Activated CD4-positive, alpha-beta memory T cell treated with anti-CD3 and anti-CD28 coated beads, Interleukin-2, amount 10 ng/mL, durations not matched to agents 7 days and 5 days (primary cell): Measurements from ENCODE around the gene CLECL1. TPM values are rescaled to one million over a fixed set of nuclear protein-coding genes. Genes with fewer than 3 reads are reported as not detected.

Experiments
- CTCF ChIA-PET: fragments of 350-600 bp; sonication (Branson Sonifier 250); formaldehyde crosslinking; loops from one replicate; lab custom pipeline; 2021; ENCODE audit warnings: antibody characterized with exemption, inconsistent platforms; lab: Charles Lee
- POLR2A ChIA-PET: fragments of 350-600 bp; sonication (Branson Sonifier 250); formaldehyde crosslinking; loops from one replicate; lab custom pipeline; 2021; ENCODE audit warnings: antibody characterized with exemption; lab: Charles Lee
- DNase-seq: peaks from one replicate; pipeline ENCODE4 v3.0.0-alpha.2; 2020
- H3K27ac Mint-ChIP-seq: one replicate; pipeline ENCODE4 v1.8.0; 2021; ENCODE audit warnings: mild to moderate bottlenecking, mixed read lengths
- H3K27me3 Mint-ChIP-seq: one replicate; pipeline ENCODE4 v1.8.0; 2021; ENCODE audit warnings: mixed read lengths
- H3K36me3 Mint-ChIP-seq: one replicate; pipeline ENCODE4 v1.8.0; 2021; ENCODE audit warnings: low read depth, mixed read lengths
- H3K4me1 Mint-ChIP-seq: one replicate; pipeline ENCODE4 v1.8.0; 2021; ENCODE audit warnings: mixed read lengths
- H3K4me3 Mint-ChIP-seq: one replicate; pipeline ENCODE4 v1.8.0; 2021; ENCODE audit warnings: mild to moderate bottlenecking, mixed read lengths
- H3K9me3 Mint-ChIP-seq: one replicate; pipeline ENCODE4 v1.8.0; 2021; ENCODE audit warnings: mixed read lengths
- total RNA-seq, 2 experiments: library from RNA; stranded (reverse); gene quantifications; one replicate each; pipeline ENCODE4 v1.2.3, GENCODE V29; 2021

The CLECL1 gene
- total RNA-seq, 2 experiments from 2014 or later: 13.5 to 15.4 TPM

DNA sequence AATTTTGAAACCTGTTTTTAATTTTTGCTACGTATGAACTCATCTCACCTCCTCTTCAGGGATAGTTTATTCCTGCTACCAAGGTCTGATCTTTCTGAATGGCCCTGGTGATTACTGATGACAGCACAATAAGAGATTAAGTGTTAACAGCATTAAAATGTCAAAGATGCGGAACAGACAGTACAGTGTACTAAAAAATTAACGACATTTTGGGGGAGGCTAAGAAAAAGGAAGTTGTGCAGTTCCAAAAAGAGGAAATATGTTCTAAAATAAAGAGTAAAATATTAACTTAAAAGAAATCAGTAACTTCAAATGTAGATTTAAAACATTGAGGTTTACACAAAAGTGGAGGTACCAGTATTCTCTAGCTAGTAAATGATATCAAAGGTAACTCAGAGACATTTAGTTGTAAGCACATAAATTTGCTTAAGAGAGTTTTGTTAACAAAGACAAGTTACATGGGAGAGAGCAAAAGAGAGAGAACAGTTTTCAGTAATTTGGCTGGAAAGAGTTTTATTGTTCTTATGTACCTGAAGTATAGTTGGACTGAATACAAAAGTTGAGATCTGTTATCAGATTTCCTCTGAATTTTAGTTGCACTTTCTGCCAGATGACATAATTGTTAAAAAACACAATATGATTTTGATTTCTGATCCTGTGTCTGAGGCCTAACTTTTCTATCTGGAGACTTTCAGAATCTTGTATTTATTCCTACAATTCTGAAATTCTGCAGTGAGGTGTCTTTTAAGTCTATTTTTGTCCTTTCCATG lies 4.2 kb upstream of the CLECL1 start:
- Mint-ChIP-seq H3K27me3 (no peaks in the 10 kb centered on the region), H3K4me1 (peaks cover 67% of the 10 kb centered on the region)

DNA sequence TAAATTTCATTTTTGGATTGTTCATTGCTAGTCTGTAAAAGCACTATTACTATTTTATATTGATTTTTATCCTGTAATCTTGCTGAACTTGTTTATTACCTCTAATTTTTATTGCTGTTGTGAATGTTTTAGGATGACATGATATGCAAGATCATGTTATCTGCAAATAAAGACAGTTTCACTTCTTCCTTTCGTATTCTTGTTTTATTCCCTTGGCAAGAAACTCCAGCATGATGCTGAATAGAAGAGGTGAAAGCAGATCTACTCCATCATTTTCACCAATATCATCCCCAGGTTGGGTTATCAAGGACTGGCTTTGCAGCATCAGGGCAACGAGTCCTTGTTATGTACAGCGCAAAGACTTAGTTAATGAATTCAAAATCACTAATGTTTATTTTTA lies 2.7 kb upstream of the CLECL1 start:
- Mint-ChIP-seq H3K9me3 (peaks cover 11% of the 10 kb centered on the region), H3K4me3 (no peak overlapping the region), H3K36me3 (peaks cover 34% of the 10 kb centered on the region), H3K27me3 (no peaks in the 10 kb centered on the region), H3K27ac (no peak overlapping the region), H3K4me1 (peaks cover 69% of the 10 kb centered on the region)
- no peak for DNase-seq
- ChIA-PET POLR2A (interaction anchor here (0.6 to 1.5 kb wide), 4 partner anchors 20 to 88 kb away, joined by 3 to 5 read pairs (median 4); partner anchors contain the start of gene CLEC2D), CTCF (no interaction called here)

More for the DNA sequence above, 4.2 kb upstream of the CLECL1 start:
- POLR2A ChIA-PET: interaction anchor here (0.8 to 7.1 kb wide), 8 partner anchors 23 to 132 kb away, joined by 3 to 194 read pairs (median 4); partner anchors contain the start of genes CD69, CLEC2B and CLEC2D
- peak overlapping the region; percentile 48 for H3K4me3 Mint-ChIP-seq
- peak overlapping the region; percentile 84 for H3K27ac Mint-ChIP-seq
- H3K36me3 Mint-ChIP-seq: peaks cover 36% of the 10 kb centered on the region
- CTCF ChIA-PET: interaction anchor here (0.8 to 1.5 kb wide), 3 partner anchors 12 to 89 kb away, joined by 3 to 6 read pairs (median 3); no protein-coding TSS in a partner anchor
- no peak for DNase-seq
- peaks cover 13% of the 10 kb centered on the region for H3K9me3 Mint-ChIP-seq

GRCh38 chr12:9731797-9732196 lies 1.1 kb downstream of the CLECL1 start:
- H3K4me3 Mint-ChIP-seq: peak overlapping the region; percentile 92
- peaks cover 53% of the 10 kb centered on the region for H3K4me1 Mint-ChIP-seq
- peak overlapping the region; percentile 94 for H3K27ac Mint-ChIP-seq
- ChIA-PET CTCF (interaction anchor here (1.0 to 2.4 kb wide), 2 partner anchors 11 to 81 kb away, joined by 3 to 13 read pairs; no protein-coding TSS in a partner anchor), POLR2A (interaction anchor here (1.9 to 5.3 kb wide), 5 partner anchors 10 to 83 kb away, joined by 8 to 67 read pairs (median 54); partner anchors contain the start of gene CLEC2D)
- no peak for DNase-seq
- H3K36me3 Mint-ChIP-seq: peaks cover 28% of the 10 kb centered on the region
- peaks cover 3% of the 10 kb centered on the region for H3K9me3 Mint-ChIP-seq
- peaks cover 2% of the 10 kb centered on the region for H3K27me3 Mint-ChIP-seq

GRCh38 chr12:9731393-9731792 lies 1.5 kb downstream of the CLECL1 start:
- ChIA-PET POLR2A (interaction anchor here (0.9 to 5.3 kb wide), 8 partner anchors 10 to 135 kb away, joined by 3 to 67 read pairs (median 22); partner anchors contain the start of genes CD69 and CLEC2D), CTCF (interaction anchor here (1.0 kb wide), 1 partner anchor 81 kb away, joined by 3 read pairs; no protein-coding TSS in a partner anchor)
- H3K9me3 Mint-ChIP-seq: peaks cover 3% of the 10 kb centered on the region
- peak overlapping the region; percentile 94 for H3K27ac Mint-ChIP-seq
- H3K4me1 Mint-ChIP-seq: peaks cover 49% of the 10 kb centered on the region
- peak overlapping the region; percentile 92 for H3K4me3 Mint-ChIP-seq
- peaks cover 2% of the 10 kb centered on the region for H3K27me3 Mint-ChIP-seq
- DNase-seq: no peak
- H3K36me3 Mint-ChIP-seq: peaks cover 25% of the 10 kb centered on the region

DNA sequence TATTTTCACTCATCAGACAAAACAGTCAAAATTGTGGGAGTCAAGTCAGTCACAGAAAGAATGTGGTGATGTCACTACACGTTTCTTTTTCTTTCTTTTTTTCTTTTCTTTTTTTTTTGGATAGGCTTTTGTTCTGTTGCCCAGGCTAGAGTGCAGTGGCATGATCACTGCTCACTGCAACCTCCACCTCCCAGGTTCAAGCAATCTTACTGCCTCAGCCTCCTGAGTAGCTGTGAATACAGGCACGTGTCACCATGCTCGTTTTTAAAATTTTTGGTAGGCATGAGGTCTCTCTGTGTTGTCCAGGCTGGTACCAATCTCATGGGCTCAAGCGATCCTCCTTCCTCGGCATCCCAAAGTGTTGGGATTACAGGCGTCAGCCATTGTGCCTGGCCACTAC lies 2.3 kb downstream of the CLECL1 start:
- POLR2A ChIA-PET: interaction anchor here (0.8 to 5.3 kb wide), 12 partner anchors 11 to 136 kb away, joined by 3 to 67 read pairs (median 6); partner anchors contain the start of genes CD69 and CLEC2D
- H3K4me3 Mint-ChIP-seq: peak overlapping the region; percentile 92

DNA sequence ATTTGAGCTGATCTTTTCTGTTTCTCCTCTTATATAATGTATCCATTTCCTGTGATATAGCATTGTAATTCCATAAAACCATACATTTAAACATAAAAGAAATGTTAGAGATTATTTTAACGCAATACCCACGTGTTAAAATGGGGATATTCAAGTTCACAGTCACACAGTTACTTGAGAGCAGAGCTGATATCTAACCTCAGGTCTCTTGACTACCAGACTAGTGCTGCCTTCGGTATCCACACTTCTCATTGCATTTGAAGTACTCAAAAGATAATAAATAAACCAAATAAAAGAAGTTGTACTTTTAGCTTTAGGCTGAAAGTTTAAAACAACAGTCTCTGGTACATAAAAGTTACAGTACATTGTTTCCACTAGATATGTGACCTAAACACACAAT lies 2.9 kb downstream of the CLECL1 start:
- peak overlapping the region; percentile 36 for H3K4me3 Mint-ChIP-seq
- no peaks in the 10 kb centered on the region for H3K9me3 Mint-ChIP-seq
- H3K27me3 Mint-ChIP-seq: peaks cover 4% of the 10 kb centered on the region
- POLR2A ChIA-PET: interaction anchor here (0.6 to 5.3 kb wide), 16 partner anchors 12 to 84 kb away, joined by 3 to 67 read pairs (median 4); partner anchors contain the start of genes CD69 and CLEC2D
- H3K4me1 Mint-ChIP-seq: peaks cover 51% of the 10 kb centered on the region
- DNase-seq: no peak
- H3K36me3 Mint-ChIP-seq: peaks cover 25% of the 10 kb centered on the region
- CTCF ChIA-PET: interaction anchor here (0.9 to 2.0 kb wide), 4 partner anchors 13 to 95 kb away, joined by 3 to 9 read pairs (median 6); no protein-coding TSS in a partner anchor
- H3K27ac Mint-ChIP-seq: peak overlapping the region; percentile 42

More for the DNA sequence above, 2.3 kb downstream of the CLECL1 start:
- Mint-ChIP-seq H3K27me3 (peaks cover 3% of the 10 kb centered on the region), H3K9me3 (peaks cover under 1% of the 10 kb centered on the region), H3K36me3 (peaks cover 26% of the 10 kb centered on the region), H3K27ac (peak overlapping the region; percentile 64), H3K4me1 (peaks cover 48% of the 10 kb centered on the region)
- DNase-seq: no peak
- CTCF ChIA-PET: interaction anchor here (1.1 to 2.0 kb wide), 3 partner anchors 12 to 96 kb away, joined by 3 to 9 read pairs (median 6); no protein-coding TSS in a partner anchor

GRCh38 chr12:9729082-9729481 lies 3.8 kb downstream of the CLECL1 start:
- H3K4me3 Mint-ChIP-seq: no peak overlapping the region
- peak overlapping the region; percentile 42 for H3K27ac Mint-ChIP-seq
- H3K36me3 Mint-ChIP-seq: peaks cover 27% of the 10 kb centered on the region
- H3K4me1 Mint-ChIP-seq: peaks cover 54% of the 10 kb centered on the region
- ChIA-PET POLR2A (interaction anchor here (0.8 to 5.3 kb wide), 10 partner anchors 13 to 83 kb away, joined by 3 to 67 read pairs (median 12); partner anchors contain the start of genes CD69 and CLEC2D), CTCF (interaction anchor here (0.9 to 2.0 kb wide), 3 partner anchors 14 to 21 kb away, joined by 5 to 9 read pairs (median 6); no protein-coding TSS in a partner anchor)
- peaks cover 6% of the 10 kb centered on the region for H3K27me3 Mint-ChIP-seq
- peaks cover 4% of the 10 kb centered on the region for H3K9me3 Mint-ChIP-seq
- no peak for DNase-seq

- peaks cover 49% of the 10 kb centered on the region for H3K4me1 Mint-ChIP-seq
- POLR2A ChIA-PET: no interaction called here
Observed at GRCh38 chr12:9727813-9728212, 5.1 kb downstream of the CLECL1 start.

DNA sequence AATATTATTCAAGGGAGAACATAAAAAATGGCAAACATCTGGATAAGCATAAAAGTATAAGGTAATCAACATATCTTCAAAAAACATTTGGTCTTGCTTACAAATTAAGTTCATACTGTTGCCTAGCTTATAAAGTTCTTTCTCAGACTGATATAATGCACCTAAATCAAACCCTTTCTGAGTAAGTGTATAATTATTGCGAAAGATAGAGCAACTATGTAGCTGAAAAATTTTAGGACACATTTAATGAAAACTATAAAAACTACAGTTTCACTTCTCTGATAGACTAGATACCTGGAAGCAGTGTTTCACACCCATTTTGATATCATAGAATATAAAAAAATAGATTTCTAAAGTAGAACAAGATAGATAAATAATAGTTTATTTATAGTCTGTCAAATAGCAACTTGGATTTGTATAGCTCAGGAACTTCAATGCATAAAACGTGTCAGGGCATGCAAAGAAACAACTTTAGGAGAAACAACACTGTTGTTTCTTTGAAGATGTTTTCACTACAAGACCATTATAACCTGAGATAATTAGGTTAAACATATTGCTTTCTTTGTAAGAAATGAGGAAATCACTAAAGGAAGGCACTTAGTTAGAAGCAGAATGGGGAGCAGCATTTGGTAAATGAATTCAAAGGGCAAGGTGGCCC lies 7.6 kb downstream of the CLECL1 start:
- H3K36me3 Mint-ChIP-seq: peaks cover 45% of the 10 kb centered on the region
- H3K4me1 Mint-ChIP-seq: peaks cover 38% of the 10 kb centered on the region
- H3K27ac Mint-ChIP-seq: no peak overlapping the region
- no peak for DNase-seq
- H3K4me3 Mint-ChIP-seq: no peak overlapping the region
- peaks cover 10% of the 10 kb centered on the region for H3K27me3 Mint-ChIP-seq
- ChIA-PET CTCF (interaction anchor here (0.7 to 1.2 kb wide), 3 partner anchors 12 to 92 kb away, joined by 3 to 4 read pairs (median 3); no protein-coding TSS in a partner anchor), POLR2A (interaction anchor here (0.5 to 2.4 kb wide), 9 partner anchors 8 to 87 kb away, joined by 3 to 9 read pairs (median 3); no protein-coding TSS in a partner anchor)
- H3K9me3 Mint-ChIP-seq: peaks cover 4% of the 10 kb centered on the region

More at GRCh38 chr12:9727813-9728212, 5.1 kb downstream of the CLECL1 start:
- Mint-ChIP-seq H3K36me3 (peaks cover 27% of the 10 kb centered on the region), H3K9me3 (peaks cover 4% of the 10 kb centered on the region), H3K27ac (no peak overlapping the region), H3K27me3 (peaks cover 10% of the 10 kb centered on the region), H3K4me3 (no peak overlapping the region)
- CTCF ChIA-PET: no interaction called here
- no peak for DNase-seq

GRCh38 chr12:9724023-9724422 lies 8.9 kb downstream of the CLECL1 start:
- Mint-ChIP-seq H3K4me1 (peaks cover 36% of the 10 kb centered on the region), H3K9me3 (peaks cover 4% of the 10 kb centered on the region), H3K4me3 (no peak overlapping the region), H3K36me3 (peaks cover 46% of the 10 kb centered on the region), H3K27me3 (peaks cover 10% of the 10 kb centered on the region), H3K27ac (no peak overlapping the region)
- CTCF ChIA-PET: no interaction called here
- no peak for DNase-seq
- POLR2A ChIA-PET: interaction anchor here (2.4 kb wide), 1 partner anchor 15 kb away, joined by 9 read pairs; no protein-coding TSS in a partner anchor

GRCh38 chr12:9721394-9722092 lies 11.4 kb downstream of the CLECL1 start:
- no peak for DNase-seq
- H3K27ac Mint-ChIP-seq: no peak overlapping the region
- ChIA-PET POLR2A (interaction anchor here (0.6 to 1.8 kb wide), 6 partner anchors 10 to 21 kb away, joined by 3 to 5 read pairs (median 3); no protein-coding TSS in a partner anchor), CTCF (interaction anchor here (1.5 kb wide), 1 partner anchor 13 kb away, joined by 5 read pairs; no protein-coding TSS in a partner anchor)
- no peak overlapping the region for H3K4me3 Mint-ChIP-seq
- peaks cover 35% of the 10 kb centered on the region for H3K4me1 Mint-ChIP-seq
- H3K9me3 Mint-ChIP-seq: peaks cover 4% of the 10 kb centered on the region
- peaks cover 48% of the 10 kb centered on the region for H3K36me3 Mint-ChIP-seq
- peaks cover 8% of the 10 kb centered on the region for H3K27me3 Mint-ChIP-seq
